ENCODE data around the gene SETBP1.

The SETBP1 gene

DNA sequence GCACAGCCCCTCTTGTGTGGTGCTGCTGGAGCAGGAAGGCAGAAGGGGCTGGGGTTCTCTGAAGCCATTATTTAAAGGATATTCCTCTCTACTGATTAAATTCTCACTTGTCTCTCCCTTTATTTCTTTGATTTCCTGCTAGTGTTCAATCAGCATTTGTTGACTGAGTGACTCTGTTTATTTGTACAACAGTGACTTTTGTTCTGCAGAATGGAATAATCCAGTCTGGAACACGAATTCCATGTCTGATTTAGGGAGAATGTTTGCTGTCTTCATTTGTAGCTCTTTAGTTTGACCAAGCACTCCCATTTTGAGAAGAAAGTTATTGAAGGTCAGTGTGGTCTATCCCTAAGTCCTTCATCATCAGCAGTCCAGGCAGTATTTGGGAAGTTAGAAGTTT, 141.2 kb downstream of the SETBP1 start:
- no peak for DNase-seq

DNA sequence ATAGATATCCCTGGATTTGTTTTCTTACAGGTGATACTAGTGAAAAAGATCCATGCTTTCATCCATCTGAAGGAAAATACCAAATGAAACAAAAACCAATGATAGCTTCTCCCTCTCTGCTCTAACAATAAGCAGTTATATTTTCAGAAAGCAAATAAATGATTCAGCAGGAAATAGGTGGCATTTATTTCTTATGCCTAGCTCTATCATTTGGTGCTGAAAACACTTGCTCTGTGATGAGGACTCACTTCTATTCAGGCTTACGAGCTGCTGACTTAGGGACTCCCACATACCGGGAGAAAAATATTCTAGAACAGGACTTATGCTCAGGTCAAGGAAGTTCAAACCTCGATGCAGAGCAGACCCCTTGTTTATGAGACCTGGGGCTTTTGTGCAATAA, 142.6 kb downstream of the SETBP1 start:
- no peak for DNase-seq

GRCh38 chr18:44823782-44824181, 143.1 kb downstream of the SETBP1 start:
- DNase-seq = peak; percentile 39

- DNase-seq = no peak
Measured at GRCh38 chr18:44824884-44825283, 144.2 kb downstream of the SETBP1 start.

DNA sequence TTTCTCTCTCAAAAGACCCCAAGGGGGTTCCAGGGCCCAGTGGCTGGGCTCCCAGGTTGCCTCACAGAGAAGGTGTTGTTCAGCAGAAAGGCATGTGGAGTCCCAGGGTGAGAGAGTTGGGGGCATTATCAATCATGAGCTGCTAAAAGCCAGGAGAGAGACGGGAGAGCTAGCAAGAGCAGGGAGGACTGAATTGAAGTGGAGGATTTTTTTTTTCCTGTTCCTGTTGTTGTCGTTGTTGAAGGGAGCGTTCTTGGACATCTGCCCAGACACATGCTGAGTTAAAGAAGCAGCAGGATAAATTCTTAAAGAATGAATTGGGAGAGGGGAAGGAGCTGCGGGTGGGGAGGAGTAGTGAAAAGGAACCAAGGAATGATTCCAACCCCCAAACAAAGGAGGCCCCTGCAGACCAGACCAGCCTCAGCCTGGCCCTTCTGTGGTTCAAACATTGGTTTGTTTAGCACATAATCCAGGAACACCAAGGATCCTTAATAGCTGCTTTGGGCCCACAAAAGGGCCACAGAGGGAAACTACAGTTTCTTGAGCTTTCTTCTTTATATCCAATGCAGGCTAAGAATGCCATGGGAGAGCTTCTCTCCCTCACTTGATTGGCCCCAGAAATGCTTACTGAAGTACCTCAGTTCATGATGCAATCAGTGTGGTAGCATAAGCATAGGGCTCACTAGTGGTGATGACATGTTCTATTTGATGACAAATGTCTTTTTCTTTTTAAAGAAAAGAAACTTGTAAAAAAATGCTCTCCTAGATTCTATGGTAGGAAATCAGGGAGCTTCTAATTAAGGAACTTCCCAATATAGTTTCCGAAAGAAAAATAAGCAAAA, 146.0 kb downstream of the SETBP1 start:
- no peak for DNase-seq

- no peak for DNase-seq
Measured at GRCh38 chr18:44828080-44828479, 147.4 kb downstream of the SETBP1 start.

DNA sequence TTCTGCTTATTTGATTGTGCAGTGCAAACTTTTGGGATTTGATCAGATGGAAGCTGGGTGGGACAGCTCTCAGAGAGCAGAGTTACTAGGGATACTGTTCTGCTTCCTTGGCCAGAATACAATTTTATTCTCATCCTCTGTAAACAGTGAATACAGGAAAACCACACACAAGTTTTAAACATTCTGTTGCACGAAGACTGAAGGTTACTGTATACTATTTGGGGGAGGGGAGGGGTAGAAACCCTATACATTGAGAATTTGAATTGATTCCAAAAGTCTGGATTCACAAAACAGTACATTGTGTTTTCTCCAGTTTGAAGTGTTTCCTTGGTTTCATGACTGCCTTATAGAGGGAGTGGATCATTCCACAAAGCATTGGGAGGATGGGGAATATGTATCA, 149.9 kb downstream of the SETBP1 start:
- no peak for DNase-seq

DNA sequence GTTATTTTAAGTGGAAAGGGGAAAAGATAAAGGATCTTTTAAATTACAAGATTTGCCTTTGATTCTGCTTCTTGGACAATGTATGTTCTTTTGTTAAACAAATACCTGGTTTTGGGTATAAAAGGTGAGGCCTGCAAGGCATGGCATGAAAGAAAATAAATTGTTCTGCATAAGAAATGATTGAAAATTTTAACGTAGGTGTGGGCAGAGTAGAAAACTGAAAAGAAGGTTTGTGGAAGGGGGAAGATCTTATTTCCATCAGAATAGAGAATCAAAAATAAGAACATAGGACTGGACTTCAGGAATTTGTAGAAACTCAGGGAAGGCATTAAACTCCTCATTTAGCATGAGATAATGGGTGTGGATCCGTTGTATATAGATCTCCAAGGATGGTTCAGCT, 153.1 kb downstream of the SETBP1 start:
- DNase-seq = no peak

DNA sequence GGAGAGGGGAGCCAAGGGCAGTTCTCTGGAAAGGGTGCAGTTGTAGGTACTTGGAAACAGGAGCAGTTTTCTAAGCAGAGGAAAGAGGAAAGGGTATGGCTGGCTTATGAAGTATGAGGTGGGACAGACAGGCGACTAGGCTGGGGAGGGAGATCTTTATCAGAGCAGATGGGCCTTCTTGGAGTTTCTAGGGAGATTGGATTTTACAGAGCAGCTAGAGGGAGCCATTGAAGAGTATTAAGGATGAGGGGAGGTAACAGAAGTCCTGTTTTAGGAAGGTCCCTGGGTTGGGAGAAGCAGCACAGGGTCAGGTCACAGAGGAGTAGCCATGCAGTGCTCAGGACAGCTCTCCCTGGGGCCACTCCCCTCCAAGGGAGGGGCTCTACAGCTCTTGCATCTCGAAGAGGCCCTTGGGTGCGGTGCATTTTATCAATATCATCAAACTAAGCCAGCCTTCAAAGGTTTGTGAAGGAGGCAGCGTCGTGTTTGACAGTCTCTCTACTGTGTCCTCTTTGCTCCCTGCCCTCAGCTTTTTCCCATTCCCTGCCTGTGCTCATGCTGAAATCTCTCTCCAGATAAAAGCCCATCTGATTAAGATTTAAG, 154.3 kb downstream of the SETBP1 start:
- DNase-seq = no peak

GRCh38 chr18:44835703-44836102, 155.0 kb downstream of the SETBP1 start:
- DNase-seq = no peak

DNA sequence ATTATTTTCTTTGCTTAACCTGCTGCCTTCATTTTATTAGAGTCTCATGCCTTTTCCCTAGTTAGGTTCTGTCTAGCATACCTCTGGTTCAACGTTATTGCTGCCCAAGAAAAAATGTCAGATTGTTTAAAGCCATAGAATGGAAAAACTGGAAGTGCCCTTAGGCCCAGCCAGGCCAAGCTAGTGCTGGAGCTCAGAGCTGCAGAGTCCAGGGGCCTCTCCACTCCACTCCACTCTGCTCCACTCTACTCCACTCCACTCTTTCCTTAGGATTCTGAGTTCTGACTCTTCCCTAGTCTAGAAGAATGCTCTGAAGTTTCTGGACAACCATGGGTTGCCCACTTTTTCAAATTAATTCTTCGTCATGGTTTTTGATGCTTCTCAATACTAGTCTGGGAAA, 155.6 kb downstream of the SETBP1 start:
- DNase-seq = no peak

- no peak for DNase-seq
Measured at GRCh38 chr18:44837482-44838180, 156.9 kb downstream of the SETBP1 start.

DNA sequence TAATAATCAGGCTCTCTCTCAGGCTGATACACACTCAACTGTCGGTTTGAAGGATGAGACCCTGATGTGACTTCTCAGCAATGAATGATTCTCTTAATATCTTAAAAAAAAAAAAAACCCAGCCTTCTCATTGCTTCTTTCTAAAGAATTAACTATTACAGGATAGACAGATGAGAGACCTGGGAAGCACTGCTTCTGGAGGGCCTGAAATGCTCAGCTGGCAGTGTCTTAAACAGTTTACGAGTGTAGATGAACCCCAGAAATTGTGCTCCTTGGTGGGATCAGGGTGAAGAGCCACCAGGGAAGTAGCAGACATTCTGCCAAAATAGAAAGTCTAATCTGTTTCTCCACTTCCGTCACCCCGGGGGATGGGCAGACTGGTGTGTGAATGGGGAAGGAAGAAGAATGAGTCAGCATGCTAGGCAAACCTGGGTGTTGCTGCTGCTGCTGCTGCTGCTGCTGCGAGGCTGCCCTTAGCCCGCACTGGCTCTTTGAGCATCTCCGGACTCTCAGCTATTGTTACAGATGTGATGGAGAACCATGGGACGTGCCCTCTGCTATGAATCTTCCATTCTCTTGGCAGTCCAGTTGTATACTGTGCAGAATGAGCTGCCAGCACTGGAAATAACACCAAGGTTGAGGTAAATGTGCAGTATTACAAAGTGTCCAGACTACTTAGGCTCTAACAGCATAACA, 158.4 kb downstream of the SETBP1 start:
- DNase-seq = peak; percentile 76

- DNase-seq = no peak
Measured at GRCh38 chr18:44840058-44840790, 159.5 kb downstream of the SETBP1 start.

DNA sequence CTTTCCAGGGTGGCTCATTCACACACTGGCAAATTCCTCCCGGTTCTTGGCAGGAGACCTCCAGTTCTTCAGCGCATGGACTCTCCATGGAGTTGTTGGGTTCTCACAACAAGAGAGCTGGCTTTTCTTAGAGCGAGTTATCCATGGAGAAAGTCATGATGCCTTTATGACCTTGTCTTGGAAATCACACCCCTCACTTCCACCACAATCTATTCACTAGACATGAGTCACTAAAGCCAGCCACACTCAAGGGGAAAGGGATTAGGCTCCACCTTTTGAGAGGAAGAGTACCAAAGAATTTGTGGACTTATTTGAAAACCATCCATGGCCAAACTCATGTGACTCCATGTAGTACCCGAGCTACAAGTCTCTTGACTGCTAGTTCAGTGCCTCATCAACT, 160.5 kb downstream of the SETBP1 start:
- no peak for DNase-seq

GRCh38 chr18:44841752-44842587, 161.3 kb downstream of the SETBP1 start:
- no peak for DNase-seq

DNA sequence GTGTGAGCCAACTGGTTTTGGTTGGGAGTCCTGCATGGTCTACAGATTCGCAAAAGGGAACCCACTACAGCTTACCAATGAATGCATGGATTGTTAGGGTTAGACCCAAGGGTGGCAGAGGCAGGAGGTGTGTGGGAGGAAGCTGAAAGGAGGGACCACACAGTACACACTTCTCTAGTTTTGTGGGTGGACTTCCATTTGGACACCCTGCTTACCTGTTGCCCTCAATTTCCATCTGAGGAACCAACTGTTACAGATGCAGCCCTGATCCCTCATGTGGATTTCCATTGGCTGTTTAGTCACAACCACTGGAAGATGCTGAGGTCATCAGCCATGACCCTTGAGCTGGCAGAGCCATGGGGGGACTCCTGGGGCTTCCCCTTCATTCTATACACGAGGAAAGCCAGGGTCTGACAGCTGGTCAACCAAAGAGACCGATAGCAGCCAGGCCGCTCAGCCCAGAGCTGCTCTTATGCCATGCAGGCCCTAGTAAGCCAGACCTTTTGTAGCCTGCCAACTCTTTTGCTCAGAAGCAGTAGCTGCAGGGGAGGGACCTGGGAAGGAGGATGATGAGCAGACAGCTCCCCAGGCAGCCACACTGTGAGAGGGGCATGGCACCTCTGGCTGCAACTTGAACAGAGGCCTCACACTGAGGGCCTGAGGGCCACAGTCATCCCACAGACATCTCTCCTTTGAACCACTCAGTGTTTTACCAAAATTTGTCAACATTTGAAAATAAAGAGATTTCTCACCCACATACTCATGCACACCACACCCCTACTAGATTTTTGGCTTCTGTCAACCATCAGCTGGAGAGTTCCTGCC, 162.1 kb downstream of the SETBP1 start:
- no peak for DNase-seq

DNA sequence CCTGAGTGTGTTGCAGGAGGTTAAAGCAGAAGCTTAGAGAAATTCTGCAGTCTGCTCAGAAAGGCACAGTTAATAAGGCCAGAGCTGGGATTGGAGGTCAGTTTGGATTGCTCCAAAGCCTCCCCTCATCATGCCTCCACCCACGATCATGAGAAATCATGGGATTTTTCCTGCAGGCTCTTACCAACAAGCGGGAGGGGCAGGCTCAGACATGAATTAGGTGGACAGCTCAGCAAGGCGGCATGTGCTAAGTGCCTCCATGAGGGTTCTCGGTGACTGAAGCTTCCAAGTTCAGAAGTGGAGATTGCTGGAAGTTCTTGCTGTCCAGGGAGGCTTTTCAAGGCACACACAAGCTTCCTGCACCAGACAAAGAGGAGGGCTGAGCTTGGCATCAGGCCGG, 163.8 kb downstream of the SETBP1 start:
- no peak for DNase-seq

- no peak for DNase-seq
Measured at GRCh38 chr18:44846450-44846849, 165.8 kb downstream of the SETBP1 start.

DNA sequence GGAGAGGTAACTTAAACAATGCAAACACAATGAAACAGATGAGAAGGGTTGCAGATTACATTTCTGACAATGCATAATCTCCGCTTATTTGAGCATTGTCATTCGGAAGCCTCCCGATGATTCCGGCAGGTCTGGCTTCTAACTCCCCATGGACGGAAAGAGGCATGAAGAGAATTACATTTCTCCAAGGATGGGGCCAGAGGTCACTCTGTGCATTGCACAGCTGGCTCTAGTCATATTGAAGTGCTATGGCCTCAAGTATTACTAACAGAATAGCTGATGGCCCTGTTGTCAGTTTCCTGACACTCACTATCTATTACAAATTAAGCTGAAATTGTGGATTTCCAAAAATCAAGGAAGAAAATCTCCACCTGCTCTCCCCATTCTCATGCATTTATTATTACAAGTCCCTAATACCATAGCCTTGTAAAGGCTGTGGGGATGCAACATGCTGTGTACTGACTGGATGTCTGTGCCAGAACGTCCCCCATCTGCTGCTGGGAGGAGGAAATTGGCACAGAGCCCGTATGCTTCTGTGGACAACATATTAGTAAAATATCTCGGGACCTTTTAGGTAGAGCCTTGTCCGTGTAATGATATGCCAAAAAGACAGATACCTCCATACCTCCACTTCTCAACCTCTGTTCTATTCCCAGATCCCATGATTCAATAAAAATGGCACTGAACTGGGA, 168.1 kb downstream of the SETBP1 start:
- no peak for DNase-seq
